SK-N-SH (cell line): ENCODE results near the gene NEK8.

ENCODE experiments used
- EP300 ChIP-seq, 2 experiments: IDR thresholded peaks; 2 replicates each; pipeline versions ENCODE4 v1.4.0 to v1.6.1; 2012; ENCODE audit warnings: borderline replicate concordance in 1 of 2, low read depth in 1 of 2, low read length in 1 of 2
- RCOR1 ChIP-seq: fragments of 150-350 bp; IDR thresholded peaks from 2 replicates; pipeline ENCODE4 v1.6.1; 2017; ENCODE audit warnings: antibody characterized with exemption, low read length
- RXRA ChIP-seq: IDR thresholded peaks from 2 replicates; pipeline ENCODE4 v1.4.0; 2012; ENCODE audit warnings: low read depth, mild to moderate bottlenecking, borderline replicate concordance
- TF ChIP-seq, protein P1 (sequence below): fragments of 200-600 bp; sonication (generic); IDR thresholded peaks from 2 replicates; pipeline ENCODE4 v1.6.1; 2017; ENCODE audit warnings: antibody characterized with exemption, mild to moderate bottlenecking, moderate library complexity

DNA sequence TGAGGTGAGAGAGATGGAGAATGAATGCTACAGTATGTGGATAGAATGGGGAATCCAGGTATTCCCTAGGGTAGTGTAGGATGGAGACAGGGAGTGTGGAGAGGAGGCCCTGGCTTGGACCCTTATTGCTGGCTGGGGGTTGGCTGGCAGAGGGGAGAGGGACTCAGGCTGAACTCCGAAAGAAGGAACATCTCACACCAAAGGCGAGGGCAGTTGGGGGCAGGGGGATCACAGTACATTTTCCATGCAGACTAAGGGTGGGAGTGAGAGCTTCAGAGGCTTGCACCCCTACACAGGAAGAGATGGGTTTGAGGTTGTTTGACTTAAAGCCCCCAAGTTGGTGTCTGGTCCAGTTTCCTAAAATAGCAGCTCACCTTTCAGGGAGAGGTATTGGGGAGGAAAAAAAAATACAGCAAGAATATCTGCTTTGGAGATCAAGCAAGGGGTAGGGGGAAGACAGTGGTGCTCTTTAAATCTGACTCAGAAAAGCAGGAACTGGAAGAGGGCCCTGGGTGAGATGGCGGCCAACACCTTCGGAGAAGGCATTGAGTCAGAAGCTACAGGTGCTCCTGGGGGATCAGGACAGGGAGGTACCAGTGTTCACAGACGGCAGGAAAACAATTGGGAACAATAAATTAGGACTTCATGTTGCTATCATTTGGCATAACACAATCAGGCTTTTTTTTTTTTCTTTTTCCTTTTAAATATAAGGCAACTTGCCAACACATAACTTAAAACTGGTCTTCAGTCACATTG is 27.6 kb downstream of the NEK8 start:
- TF ChIP-seq EP300 (IDR thresholded peaks at IDR 0.05; ENCODE audit: borderline replicate concordance in 1 of 2, low read depth in 1 of 2, low read length in 1 of 2) (no peak), RCOR1 (no peak), RXRA (no peak)
- TF ChIP-seq, protein P1, sequence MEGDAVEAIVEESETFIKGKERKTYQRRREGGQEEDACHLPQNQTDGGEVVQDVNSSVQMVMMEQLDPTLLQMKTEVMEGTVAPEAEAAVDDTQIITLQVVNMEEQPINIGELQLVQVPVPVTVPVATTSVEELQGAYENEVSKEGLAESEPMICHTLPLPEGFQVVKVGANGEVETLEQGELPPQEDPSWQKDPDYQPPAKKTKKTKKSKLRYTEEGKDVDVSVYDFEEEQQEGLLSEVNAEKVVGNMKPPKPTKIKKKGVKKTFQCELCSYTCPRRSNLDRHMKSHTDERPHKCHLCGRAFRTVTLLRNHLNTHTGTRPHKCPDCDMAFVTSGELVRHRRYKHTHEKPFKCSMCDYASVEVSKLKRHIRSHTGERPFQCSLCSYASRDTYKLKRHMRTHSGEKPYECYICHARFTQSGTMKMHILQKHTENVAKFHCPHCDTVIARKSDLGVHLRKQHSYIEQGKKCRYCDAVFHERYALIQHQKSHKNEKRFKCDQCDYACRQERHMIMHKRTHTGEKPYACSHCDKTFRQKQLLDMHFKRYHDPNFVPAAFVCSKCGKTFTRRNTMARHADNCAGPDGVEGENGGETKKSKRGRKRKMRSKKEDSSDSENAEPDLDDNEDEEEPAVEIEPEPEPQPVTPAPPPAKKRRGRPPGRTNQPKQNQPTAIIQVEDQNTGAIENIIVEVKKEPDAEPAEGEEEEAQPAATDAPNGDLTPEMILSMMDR: no peak
